HUDEP-2 (cell line): Measurements from ENCODE around the gene PWWP3B.
A peak's percentile ranks its signal among the peaks of the same experiment; 100 is the strongest.
"Not testable (repeated sequence)": the region's sequence is repeated elsewhere in the genome, so short reads cannot be mapped to it uniquely, and the experiment has no call there.

Experiments
- DNase-seq, 76 experiments: peaks; one replicate each; lab custom pipeline; 2025; ENCODE audit not compliant: unreplicated experiment in 76 of 76; lab: John Stamatoyannopoulos, UW

PWWP3B gene

DNA sequence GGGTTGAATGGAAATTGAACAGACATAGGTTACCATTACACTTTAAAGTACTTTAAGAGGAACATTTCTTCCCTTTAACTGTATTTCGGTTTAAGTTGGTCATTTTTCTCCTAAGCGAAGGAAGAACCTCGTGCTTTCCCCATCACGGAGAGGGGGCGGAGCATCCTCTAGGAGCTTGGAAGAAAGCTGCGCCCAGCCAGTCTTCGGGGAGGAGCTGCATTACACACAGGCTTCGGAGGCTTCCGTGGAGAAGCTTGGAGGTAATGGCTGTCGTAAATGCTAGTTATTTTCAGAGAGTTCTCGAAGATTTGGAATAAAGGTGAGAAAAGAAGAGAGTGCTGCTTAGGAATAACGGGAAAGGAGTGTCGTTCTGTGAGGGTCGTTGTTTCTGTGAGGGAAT is at the start of gene PWWP3B:
TSS of gene PWWP3B (plus strand) at position 199 of the 400 bp plus-strand sequence. CDS start 37,128 bp downstream, outside the sequence.
- no peak for DNase-seq

DNA sequence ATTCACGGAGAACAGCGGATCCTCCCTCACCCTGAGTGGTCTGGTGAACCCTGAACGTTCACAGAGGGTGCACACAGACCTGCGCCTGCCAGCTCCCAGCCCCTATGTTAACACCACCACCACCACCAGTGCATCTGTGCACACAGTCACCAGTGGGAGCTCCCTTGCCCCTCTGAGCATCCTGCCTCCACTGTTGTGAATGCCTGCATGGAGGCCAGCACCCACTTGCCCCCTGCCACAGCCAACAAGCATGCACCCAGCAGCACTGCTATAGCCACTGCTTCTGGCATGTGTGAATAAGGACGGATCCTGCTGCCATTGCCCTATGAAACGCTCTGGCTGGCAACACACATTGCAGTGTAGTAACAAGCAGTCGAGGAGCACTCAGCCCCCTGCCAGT is 29.1 kb upstream of the PWWP3B start:
- DNase-seq = no peak

DNA sequence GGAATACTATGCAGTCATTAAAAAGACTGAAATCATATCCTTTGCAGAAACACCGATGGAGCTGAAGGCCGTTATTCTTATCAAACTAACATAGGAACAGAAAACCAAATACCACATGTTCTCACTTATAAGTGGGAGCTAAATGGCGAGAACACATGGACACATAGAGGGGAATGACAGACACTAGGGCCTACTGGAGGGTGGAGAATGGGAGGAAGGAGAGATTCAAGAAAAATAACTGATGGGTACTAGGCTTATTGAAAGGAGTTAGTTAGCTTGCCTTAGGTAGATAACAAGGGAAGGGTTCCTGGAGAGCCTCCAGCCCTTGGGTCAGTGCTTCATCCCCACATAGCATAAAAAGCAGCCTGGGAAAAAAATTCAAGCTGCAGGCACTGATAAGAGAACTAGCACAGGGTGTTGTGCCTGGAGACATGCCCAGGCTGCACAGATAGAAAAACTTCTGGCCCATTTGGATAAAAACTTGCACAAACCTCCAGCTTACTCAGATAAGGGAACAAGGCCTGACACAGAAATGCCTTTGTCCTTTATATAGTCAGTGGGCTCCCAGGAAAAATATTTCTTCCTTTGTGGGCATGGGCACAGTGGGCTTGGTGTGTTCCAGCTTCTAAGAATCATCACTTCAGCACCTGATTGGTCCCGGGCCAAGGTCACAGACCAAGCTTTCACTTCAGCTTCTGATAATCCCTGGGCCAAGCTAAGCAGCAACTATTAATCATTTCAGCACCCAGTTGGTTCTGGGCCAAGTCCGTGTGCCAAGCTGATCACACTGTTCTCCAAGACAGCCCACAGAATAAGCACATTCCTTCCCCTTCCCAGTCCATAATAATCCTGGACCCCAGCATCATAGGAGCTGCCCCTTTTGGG is 23.1 kb upstream of the PWWP3B start:
- peak in 55 of 76 experiments; percentile 0 to 89 (median 14) for DNase-seq

- DNase-seq = no peak
These were observed 17.4 kb upstream of the PWWP3B start for GRCh38 chrX:106150701-106151100.

DNA sequence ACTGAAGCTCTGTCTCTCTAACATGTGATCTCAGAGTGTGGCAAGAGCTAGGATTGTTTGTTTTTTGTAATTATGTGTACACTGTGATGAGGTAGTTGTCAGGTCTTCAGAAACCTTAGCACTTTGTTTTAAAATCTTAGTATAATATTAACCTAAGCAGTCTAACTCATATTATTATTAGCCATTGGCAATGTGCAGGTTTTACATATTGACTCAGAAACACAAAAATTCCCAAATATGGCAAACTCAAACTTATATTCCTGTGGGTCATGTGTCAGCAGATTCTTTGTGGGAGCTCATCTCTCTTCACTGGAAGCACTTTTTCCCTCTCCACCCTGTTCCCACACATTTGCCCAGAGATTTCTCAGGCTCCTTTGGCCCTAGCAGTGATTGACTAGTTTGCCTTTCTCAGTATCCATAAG is 8.2 kb upstream of the PWWP3B start:
- no peak for DNase-seq

DNA sequence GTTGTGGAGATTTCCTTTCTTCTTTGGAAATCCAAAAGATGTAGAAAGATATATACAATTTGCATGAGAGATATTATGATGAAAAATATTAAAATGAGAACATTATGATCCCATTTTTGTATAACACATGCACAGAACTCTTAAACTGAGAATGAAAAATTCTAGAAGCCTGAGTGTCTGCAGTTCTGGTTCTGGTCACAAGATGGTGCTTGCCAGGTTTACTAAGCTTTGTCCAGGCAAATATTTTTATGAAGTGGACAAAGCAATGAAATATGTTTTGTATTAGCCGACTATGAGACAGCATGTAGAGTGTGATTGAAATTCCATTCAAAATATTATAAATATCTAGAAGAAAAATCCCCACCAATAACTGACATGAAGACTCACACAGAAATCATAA is 2.2 kb downstream of the PWWP3B start:
- peak in 2 of 76 experiments; percentile 0 to 2 for DNase-seq

GRCh38 chrX:106171293-106171820 is 3.3 kb downstream of the PWWP3B start:
- DNase-seq = no peak

DNA sequence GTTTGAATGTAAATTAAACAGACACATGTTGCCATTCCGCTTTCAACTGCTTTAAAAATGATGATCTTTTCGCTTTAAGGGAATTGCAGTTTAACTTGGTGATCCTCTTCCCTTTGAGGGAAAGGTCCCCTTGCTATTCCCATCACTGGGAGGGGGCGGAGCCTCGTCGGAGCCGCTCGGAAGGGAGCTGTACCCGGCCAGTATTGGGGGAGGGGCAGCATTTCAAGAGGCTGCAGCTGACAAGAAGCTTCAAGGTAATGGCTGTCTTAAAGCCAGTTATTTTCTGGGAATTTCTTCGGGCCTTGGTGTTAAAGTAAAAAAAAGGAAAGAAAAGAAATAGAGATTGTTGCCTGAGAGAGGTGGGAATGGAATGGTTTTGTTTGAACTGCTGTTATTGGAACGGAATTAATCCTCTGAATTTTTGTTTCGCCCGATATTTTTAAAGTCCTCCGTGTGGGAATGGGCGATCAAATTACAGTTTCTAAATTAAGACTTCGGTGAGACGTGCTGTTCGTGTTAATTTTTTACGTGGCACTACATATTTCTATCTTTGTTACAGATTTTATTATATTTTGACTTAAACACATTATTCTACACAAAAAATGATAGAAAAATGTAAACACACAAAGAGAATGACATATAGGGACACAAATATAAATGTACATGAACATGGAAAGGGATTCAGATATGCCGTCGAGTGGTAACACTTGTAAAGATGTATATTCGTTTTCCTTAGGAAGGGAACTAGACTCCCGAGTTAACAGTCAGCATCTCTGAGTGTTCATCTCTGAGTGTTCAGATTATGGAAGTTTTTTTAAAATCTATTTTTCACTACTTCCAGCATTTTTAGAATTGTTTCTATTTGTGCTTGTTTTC is 9.2 kb downstream of the PWWP3B start:
- DNase-seq = no peak

GRCh38 chrX:106177982-106178321 is 9.8 kb downstream of the PWWP3B start:
- DNase-seq = no peak

DNA sequence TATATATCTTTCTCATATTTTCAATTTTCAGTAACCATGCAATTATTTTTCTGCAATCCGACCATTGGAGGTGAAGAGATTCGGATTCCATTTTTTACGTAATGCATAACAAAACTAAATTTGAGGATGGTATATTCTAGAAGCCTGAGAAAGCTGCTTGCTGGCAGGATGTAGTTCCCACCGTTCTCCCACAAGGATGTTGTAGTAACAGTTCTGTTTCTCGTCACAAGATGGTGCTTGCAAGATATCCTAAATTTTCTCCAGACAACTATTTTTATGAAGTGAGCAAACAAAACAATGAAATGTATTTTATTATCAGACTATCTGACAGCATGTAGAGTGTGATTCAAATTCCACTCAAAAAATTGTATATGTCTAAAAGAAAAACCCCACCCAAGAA is 10.7 kb downstream of the PWWP3B start:
- DNase-seq = no peak

GRCh38 chrX:106183685-106184084 is 15.6 kb downstream of the PWWP3B start:
- not testable (repeated sequence) for DNase-seq

DNA sequence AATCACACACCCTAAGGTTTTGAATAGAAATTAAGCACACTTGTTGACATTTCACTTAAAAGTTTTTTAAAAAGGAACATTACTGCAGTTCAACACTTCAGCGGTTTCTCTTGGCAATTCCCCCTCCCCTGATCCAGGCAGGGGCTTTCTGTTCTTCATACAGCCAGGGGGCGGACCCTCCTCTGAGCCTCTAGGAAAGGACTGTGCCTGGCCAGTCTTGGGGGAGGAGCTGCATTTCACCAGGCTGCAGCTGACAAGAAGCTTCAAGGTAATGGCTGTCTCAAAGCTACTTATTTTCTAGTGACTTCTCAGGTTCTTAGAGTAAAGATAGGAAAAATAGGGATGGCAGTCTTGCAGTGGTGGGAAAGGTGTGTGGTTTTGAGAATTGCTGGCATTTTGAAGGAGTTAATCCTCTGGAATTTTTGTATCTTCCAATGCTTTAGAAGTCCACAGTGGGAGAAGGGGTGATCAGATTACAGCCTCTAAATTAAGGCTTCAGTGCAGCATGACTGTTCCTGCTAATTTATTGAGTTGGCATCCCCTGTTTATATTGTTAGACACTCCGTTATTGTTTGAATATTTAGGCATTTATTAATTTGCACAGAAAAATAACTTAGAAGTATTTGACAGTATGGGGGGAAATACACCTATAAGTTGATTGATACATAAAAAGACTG is 33.5 kb downstream of the PWWP3B start:
- DNase-seq = no peak

- DNase-seq = no peak
These were observed 35.2 kb downstream of the PWWP3B start for GRCh38 chrX:106203315-106203714.

DNA sequence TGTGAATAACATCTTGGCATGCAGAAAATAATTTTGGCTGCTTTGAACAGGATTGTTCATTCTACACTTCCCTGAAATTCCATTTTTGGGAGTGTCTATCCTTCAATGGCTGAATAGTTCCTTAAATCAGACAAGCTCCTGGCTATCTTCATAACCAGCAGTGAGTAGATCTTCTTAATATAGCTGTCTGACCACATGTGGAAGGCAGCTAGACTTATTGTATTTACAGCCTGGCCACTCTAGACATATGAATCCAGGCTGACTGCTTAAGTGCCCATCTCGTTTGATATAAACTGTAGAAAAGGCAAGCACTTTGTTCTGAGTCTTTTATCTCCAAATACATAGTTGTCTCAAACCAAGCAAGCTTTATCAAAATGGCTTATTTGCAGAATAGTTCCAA is 40.0 kb downstream of the PWWP3B start:
- no peak for DNase-seq
